Measurements from ENCODE around the gene ZNF629.

Gene ZNF629

DNA sequence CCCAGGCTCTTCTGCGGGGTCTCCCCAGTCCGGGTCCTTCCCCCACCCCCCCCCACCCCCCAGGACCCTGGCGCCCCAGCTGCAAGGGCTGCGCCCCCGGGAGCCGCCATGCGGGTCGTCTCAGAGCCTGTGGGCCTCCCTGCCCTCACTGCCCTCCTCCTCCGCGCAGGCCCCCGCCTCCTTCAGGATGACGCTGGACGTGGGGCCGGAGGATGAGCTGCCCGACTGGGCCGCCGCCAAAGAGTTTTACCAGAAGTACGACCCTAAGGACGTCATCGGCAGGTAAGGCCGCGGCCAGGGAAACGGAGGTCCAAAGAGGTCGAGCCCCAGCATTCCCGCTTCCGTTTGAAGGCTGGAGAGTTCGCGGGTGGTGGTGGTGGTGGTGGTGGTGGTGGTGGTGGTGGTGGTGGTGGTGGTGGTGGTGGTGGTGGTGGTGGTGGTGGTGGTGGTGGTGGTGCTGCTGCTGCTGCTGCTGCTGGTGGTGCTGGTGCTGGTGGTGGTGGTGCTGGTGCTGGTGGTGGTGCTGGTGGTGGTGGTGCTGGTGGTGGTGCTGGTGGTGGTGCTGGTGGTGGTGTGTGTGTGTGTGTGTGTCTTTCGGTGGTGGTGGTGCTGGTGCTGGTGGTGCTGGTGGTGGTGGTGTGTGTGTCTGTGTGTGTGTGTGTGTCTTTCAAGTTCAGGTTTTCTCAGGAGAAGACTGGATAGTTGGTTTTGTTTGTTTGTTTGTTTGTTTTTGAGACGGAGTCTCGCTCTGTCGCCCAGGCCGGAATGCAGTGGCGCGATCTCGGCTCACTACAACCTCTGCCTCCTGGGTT lies 38.2 kb downstream of the ZNF629 start:
- peak; percentile 61 for DNase-seq (ENCODE audit: low spot score)

- DNase-seq (ENCODE audit: low spot score) = peak; percentile 96
Measured at GRCh38 chr16:30747799-30748633, 39.0 kb downstream of the ZNF629 start, which contains the start of gene PHKG2. TSS of gene PHKG2 (plus strand) at chr16:30748425. CDS start at chr16:30748821, 396 bp downstream.

DNA sequence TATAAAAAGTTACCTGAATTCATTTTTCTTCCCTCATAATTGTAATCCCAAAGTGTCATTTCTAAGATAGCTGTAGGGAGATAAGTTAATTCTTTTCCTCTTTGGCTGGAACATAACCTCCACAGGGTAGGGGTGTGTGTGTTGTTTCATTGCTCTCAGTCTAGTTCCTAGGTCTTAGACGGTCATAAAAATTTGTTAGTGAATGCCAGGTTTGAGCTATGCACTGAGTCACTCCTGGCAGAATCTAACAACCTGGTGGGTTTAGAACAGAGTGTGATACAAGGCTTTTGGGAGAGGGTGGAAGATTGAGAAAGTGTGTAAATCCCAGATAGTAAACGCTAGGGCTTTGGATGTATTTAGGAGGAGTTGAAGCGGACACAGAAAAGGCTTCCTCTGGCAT lies 39.7 kb downstream of the ZNF629 start:
- DNase-seq (ENCODE audit: low spot score) = no peak

GRCh38 chr16:30746638-30747175 lies 40.3 kb downstream of the ZNF629 start:
- DNase-seq (ENCODE audit: low spot score) = no peak

GRCh38 chr16:30745082-30745481 lies 41.9 kb downstream of the ZNF629 start:
- DNase-seq (ENCODE audit: low spot score) = no peak

DNA sequence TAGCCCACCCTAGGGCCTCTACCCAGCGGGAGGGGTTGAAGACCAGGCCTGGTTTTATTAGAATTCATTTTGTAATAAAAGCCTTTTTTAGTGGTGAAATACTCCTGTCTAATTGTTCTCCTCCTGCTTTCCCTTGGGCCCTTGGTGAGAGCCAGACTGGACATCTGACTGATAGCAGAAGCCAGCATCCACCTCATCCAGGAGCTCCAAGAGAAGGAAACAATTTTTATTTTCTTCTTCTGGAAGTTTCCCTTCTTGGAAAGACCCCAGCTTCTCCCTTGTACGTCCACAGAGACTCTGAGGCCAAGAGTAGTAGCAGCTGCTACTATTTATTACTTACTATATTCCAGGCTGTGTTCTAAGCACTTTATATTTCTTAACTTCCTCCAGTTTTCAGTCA lies 42.8 kb downstream of the ZNF629 start:
- DNase-seq (ENCODE audit: low spot score) = no peak

- DNase-seq (ENCODE audit: low spot score) = no peak
Measured at GRCh38 chr16:30743716-30744115, 43.3 kb downstream of the ZNF629 start.

- no peak for DNase-seq (ENCODE audit: low spot score)
Measured at GRCh38 chr16:30741461-30741914, 45.5 kb downstream of the ZNF629 start.

DNA sequence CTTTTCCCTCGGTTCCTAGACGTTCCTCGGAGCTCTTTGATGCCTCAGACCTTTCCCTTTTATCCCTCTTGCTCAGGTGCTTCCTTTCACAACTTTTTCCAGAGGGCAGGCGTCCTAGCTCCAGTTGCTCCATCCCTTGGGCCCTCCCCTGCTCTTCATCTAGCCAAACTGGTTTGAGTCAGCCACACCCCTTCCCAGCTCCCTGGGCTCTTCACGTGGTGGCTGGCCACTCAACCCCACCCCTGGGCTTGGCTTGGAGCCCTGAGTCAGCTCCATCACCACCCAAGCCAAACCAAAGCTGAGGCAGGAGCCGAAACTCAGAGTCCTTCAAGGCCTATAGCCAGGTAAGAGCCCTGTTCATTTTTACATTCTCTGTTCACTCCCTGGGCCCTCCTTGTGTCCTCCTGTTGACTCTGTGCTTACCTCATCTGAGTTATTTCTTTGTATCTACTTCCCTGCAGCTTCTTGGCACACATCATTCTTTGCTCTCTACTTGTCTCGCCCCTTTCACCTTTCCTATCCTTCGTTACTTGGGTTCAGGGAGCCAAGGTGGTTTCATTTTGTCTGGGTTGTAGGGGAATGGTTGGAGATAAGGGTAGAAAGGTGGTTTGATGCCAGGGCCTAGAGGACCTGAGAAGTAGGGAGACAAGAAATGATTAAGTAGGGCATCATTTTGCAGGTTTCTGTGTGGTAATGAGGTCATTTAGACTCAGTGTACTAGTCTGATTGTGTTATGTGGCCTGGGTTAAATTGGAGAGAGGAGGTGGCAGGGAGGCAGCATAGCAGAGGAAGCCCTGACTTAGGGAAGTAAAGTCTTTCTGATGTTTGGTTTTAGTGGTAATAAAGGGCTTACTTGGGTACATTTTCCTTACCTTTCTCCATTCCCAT lies 46.4 kb downstream of the ZNF629 start:
- no peak for DNase-seq (ENCODE audit: low spot score)

DNA sequence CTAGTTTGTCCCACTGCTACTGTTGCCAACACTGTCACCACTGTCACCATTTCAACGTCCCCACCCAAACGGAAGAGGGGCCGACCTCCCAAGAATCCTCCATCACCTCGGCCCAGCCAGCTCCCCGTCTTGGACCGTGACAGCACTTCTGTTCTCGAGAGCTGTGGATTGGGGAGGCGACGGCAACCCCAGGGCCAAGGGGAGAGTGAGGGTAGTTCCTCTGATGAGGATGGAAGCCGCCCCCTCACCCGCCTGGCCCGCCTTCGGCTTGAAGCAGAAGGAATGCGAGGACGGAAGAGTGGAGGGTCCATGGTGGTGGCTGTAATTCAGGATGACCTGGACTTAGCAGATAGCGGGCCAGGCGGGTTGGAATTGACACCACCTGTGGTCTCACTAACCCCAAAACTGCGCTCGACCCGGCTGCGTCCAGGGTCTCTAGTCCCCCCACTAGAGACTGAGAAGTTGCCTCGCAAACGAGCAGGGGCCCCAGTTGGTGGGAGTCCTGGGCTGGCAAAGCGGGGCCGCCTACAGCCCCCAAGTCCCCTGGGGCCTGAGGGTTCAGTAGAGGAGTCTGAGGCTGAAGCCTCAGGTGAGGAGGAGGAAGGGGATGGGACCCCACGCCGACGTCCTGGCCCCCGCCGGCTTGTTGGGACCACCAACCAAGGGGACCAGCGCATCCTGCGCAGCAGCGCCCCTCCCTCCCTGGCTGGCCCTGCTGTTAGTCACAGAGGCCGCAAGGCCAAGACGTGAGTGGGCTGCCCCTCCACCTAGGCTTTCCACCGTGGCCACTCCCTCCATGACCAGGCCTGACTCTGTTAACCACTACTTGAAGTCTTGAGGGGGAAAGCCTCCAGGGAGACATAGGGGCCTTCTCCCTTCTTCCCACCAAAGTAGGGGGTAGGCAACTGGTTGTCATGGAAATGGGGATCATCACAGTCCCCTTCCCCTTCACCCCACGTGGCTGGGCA lies 47.7 kb downstream of the ZNF629 start:
- DNase-seq (ENCODE audit: low spot score) = no peak

- DNase-seq (ENCODE audit: low spot score) = no peak
Measured at GRCh38 chr16:30737794-30738648, 49.0 kb downstream of the ZNF629 start.

DNA sequence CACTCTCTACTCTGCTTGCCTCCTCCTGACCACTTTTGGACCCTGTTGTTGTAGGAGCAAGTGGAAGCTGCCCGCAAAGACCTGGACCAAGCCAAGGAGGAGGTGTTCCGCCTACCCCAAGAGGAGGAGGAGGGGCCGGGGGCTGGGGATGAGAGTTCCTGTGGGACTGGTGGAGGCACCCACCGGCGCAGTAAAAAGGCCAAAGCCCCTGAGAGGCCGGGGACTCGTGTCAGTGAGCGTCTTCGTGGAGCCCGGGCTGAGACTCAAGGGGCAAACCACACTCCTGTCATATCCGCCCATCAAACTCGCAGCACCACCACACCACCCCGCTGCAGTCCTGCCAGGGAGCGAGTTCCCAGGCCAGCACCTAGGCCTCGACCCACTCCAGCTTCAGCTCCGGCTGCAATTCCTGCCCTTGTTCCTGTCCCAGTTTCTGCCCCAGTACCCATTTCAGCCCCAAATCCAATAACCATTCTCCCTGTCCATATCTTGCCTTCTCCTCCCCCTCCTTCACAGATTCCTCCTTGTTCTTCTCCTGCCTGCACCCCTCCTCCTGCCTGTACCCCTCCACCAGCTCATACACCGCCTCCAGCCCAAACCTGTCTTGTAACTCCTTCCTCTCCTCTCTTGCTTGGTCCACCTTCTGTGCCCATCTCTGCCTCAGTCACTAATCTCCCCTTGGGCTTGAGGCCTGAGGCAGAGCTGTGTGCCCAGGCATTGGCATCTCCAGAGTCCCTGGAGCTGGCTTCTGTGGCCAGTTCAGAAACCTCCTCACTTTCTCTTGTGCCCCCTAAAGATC lies 49.8 kb downstream of the ZNF629 start:
- no peak for DNase-seq (ENCODE audit: low spot score)

DNA sequence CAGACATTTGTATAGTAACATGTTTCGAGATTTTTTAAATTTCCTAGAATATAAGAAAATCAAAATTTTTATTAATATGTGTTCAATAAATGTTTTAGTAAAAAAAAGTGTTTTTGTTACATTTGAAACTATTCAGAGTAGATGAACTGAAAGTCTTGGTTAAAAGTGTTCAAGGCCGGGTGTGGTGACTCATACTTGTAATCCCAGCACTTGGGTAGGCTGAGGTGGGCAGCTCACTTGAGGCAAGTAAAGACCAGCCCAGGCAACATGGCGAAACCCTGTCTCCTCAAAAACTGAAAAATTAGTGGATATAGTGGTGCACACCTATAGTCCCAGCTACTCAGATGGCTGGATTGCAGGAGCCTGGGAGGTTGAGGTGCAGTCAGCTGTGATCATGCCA lies 55.6 kb downstream of the ZNF629 start:
- DNase-seq (ENCODE audit: low spot score) = no peak

DNA sequence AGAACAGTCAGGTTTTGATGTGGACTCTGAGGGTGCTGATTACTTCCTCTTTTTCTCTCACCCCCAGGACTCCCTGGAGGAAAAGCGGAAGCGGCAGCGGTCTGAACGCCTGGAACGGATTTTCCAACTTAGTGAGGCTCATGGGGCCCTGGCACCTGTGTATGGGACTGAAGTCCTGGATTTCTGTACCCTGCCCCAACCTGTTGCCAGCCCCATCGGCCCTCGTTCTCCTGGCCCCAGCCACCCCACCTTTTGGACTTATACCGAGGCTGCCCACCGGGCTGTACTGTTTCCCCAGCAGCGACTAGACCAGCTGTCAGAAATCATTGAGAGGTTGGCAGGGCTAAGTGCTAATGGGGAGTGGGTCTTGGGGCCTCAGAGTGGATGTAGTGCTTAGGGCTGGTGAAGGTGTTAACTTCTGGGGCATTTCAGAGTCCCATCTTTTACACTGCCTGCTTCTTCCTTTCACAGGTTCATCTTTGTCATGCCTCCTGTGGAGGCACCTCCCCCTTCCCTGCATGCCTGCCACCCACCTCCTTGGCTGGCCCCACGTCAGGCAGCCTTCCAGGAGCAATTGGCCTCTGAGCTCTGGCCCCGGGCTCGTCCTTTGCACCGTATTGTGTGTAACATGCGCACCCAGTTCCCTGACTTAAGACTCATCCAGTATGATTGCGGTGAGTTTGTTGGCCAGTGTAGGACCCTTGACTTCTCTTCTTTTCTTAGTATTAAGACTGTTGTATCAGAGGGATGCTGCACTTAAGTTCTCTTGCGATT lies 57.9 kb downstream of the ZNF629 start:
- no peak for DNase-seq (ENCODE audit: low spot score)
